COLO668 (cell line): ENCODE measurements around the gene PRKCE.
A peak's percentile ranks its signal among the peaks of the same experiment; 100 is the strongest.

ENCODE experiments used
- DNase-seq: peaks from one replicate; lab custom pipeline; 2025; ENCODE audit not compliant: unreplicated experiment; lab: John Stamatoyannopoulos, UW

The PRKCE gene

DNA sequence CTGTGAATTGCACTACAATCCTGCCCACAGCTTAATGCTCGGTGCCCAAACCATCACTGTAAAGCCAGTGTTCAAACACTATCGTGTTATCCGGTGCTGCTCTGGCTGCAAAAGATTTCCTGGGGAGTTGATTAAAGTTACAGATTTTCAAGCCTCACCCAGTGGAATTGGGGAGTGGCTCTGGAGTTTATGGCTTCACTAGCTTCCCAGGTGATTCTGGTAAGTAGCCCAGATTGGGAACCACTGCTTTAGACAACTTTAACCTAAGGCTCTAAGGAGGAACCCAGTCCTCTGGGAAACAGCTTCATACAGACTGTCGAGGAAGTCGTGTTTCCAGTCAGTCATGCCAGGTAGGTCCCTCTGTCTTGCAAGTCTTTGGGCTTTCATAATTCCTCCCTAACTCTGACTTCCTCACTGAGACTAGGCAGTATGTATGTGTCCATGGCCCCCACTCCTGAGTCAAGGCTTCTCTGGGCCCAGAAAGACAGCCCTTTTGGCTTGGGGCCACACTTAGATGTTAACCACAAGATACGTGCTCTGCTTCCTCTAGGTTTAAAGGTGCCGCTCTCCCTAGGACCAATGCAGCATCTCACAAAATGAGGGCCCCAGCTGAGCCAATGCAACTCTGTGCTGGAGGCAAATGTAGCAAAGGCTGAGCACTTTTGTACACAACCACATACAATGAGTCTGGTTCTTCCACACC, 299.7 kb downstream of the PRKCE start:
- no peak for DNase-seq

DNA sequence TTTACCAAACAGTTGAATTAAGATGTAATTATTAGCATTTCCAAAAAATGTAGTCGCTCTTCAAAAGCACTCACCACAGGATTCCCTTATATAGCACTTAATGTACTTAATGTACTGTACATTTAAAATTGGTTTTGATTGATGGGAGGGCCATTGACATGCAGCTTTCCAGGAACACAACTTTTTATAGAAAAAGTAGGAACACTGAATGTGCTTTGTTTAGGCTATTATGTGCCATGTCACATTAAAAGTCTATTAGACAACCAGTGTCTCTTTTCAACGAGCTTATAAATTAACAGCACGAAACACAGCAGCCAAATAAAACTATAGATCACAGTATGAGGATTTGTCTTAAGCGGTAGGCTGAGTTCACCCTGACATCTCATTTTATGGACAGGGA, 301.1 kb downstream of the PRKCE start:
- no peak for DNase-seq

DNA sequence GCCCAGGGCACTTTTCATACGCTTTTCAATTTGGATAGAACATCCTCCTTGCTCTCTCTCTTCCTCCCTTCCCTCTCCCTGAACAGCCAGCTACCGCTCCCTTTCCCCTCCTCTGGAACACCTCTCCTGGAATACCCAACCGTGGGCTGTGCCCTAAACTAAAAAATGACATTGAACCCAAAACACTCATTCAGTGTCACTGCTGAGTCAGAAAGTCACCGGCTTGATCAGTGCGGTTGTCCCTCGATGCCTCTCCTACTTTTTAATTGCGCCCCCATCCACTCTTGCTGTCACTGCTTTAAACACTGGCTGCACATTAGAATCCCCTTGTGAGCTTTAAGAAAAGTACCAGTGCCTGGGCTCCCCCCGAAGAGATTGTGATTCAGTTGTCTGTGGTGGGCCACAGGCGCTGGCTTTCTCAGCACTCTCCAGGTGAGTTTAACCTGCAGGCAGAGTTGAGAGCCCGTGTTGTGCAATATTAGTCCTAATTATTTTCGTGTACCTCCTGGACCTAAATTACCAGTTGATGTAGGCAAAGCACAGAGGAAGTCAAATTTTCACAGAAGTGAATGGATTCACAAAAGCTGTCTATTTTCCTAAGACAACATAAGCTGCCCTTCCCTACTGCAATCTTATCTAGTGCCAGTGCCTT, 302.0 kb downstream of the PRKCE start:
- DNase-seq, result no peak

DNA sequence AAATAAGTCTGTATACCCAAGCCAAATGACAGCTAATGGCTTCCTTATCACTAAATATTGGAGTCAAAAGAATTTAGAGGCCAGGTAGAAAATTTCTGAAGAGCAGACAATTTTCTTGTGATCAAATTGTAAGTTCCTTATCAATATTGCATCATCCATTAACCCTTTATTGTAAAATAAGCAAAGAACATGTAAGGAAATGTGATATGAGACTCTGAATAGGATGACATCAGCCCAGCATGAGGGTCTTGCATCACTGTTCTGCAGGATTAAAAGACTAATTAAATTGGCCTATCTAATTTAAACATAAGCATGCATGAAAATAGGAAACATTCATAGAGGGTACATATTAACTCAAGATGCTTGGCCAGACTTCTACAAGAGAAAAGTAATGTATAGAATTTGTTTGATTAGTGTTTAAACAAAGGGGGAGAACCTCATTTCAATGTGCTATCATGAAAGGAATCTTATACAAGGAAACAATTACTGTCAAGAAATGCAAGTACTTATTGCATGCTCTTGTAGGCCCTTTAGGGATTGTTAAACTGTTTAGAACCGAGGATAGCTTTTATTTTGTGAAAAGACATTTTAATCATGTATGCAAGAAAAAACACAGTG, 302.9 kb downstream of the PRKCE start:
- DNase-seq, result no peak

DNA sequence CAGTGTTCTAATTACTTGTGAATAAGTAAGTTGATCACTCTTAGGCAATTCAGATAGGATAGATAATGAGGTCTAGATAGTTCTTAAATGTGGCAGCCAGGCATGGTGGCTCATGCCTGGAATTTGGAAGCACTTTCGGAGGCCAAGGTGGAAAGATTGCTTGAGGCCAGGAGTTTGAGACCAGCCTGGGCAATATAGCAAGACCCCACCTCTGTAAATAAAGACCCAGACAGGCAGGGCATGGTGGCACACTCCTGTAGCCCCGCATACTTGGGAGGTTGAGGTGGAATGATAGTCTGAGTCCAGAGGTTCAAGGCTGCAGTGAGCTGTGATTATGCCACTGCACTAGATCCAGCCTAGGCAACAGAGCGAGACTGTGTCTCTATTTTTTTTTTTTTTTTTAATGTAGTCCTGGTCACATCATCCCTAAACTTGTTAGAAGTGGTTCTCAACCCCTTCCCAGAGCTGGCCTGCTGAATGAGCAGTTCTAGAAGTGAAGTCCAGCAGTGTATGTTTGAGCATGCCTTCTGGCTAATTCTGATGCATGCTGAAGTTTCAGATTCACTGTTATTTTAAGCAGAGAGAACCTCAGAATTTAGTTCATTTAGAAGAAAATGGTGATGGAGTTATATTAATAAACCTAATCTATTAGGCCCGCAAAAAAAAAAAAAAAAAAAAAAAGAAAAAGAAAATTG, 306.2 kb downstream of the PRKCE start:
- no peak for DNase-seq

DNA sequence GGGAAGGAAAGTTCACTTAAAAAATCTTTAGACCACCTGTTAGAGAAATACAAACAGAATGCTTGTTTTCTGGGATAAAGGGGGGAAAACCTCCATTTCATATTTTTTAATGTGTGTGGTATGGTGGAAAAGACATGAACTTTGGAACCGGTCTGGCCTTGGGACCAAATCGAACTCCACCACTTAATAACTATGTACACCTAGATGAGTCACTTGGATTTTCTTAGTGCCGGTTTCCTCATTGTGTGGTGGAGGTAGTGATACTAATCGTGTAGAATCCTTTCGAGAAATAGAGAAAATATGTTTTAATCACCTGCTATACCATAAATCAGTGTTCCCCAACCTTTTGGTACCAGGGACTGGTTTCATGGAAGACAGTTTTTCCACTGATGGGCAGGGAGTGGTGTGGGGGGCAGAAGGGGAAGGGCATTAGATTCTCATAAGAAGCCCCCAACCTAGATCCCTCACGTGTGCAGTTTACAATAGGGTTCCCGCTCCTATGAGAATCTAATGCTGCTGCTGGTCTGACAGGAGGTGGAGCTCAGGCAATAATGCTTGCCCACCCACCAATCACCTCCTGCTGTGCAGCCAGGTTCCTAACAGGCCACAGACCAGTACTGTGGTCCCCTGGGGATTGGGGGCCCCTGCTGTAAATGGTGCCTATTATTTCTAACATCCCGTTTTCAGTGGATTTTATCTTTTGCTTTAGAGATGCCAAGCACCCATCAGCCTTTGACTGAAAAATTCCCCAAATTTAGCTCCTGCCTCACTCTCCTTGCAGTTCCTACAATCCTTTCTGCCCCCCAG, 308.8 kb downstream of the PRKCE start:
- no peak for DNase-seq

DNA sequence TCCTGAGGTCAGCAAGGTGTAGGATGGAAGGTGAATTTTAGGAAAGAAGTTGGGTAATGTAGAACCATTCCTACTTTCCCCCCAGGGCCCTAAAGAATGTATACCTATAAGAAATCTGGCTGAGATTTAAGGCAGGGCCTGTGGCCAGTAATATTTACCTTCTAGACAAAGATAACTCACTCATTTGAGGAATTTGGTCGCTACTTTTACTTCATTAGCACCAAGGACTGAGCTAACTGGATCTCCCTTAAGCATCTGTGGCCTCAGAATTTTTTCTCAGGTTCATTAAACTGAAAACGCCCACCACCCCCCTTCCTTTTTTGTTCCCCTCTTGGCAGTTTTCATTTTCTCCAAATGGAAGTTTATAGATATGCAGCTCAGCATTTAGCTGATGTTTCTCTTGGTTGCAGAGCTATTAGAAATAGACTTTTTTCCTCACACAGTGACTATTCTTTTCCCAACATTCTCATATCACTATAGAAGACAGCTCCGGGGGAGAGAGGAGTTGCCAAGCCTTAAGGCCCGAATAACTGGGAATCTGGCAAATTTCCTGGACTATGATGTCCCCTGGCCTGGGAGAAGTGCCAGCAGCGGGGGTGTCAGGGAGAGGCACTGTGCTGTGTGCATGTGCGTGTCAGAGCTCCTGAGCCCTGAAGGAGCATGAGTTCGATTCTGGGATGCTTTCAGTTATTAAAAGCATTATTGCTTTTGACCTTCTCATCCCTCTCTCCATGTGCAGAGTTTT, 310.9 kb downstream of the PRKCE start:
- DNase-seq, result no peak

DNA sequence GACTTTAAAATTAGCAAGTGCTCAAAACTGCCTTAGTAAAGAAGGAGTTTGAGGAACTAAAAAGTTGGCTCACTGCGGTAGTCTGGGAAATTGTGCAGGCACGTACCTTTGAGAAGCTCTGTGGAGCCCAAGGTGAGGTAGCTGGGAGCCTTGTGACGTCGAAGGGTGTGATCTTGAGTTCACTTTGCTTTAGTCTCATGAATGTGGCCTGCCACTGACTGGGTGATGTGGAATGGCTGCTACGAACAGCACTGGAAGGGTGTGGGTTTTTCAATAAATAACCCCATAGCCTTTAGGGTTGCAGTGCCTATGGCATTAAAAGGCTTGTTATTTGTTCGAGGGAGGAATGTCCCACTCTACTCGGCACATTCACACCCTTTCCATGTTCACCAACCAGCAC, 312.3 kb downstream of the PRKCE start:
- no peak for DNase-seq

DNA sequence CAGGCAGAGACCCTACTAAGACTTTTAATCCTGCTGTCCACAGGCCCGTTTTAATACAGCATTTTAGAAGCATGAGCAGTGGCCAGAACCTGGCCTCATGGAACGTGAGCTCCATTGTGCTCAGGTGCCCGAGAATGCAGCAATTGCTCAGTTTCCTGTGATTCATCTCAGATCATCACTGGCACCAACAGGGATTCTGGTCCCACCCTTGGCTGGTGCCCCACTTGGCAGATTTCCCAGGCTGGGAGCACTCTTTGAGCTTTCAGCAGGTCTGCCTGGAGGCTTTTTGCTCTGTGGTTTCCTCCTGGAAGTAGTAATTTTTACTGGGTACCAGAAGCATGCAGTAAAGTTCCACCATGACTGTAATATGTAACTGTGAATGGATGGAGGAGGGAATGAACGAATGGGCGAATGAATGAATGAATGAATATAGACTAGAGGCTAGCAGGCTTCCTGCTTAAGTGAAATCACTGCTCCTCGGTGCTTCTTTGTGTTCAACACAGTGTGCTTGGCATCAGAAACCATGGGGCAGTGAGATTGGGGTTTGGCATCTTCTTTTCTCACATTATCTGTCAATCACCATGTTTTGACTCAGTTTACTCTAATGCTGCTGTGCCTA, 312.9 kb downstream of the PRKCE start:
- DNase-seq, result peak; percentile 31

DNA sequence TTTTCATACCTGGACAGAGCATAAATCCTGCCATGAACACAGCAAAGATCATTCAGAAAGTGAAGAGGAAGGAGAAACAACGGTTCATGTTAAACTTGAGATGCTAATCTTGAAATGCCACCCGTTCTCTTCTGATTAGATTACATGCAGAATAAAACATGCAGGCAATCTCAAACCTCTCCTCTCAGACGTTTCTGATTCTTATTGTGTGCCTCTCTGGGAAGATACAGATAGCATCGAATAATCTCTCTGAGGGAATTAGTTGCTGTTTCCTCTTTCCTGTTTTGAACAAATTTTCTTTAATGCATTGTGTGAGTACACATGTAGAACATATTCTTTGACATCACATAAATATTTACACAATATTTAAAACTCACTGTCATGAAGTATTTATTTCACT, 313.4 kb downstream of the PRKCE start:
- DNase-seq, result no peak

DNA sequence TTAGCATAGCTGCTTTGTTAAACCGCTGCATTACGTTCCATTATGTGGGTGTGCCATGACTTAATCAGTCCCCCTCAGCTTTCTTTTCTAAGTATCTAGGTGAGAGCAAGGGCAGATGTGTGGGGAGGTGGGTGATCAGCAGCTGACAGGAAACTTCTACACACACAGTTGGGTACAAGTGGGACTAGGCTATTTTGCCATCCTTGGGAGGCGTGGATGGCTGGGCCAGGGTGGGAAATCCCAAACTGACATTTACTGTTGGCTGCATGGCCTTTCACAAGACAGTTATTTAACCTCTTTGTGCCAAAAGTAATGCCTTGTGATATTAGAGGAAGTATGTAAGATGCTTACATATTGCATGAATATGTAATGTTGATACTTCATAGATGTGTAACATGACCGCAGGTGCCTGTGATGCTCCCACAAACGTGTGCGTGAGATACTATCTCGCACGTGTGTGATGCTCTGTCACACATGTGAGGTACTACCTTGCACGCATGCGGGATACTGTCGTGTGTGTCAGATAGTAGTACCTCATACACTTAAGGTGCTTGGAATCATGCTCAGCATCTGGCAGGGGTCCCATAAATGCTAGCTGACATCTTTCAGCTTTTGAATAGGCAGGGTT, 314.5 kb downstream of the PRKCE start:
- DNase-seq, result no peak

DNA sequence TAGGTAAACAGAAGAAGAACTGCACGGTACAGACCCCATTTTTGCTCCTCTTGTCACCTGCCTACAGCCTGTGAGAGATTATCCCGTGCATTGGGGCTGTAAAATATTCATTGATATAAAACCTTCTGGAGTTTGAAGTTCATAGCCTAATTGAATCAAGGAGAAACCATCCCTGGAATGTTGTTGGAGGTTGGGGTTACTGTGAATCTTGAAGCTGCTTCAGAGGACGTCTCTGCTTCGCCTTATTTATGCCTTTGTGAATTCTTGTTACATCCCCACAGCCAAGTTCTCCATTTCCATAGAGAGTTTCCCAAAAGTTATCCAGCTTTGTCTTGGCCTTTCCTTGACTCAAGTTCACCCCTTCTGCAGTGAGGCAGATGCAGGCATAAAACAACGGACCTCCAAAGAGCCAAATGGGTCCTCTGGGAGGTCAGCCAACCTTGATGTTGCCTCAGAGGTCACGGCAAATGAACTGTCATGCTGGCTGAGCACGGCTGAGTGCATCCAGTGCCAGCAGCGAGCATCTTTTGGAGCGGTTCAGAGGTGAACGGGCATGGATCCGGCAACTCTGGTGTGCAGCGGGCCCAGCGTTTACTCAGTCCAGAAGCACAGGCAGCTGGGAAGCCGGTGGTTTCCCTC, 317.6 kb downstream of the PRKCE start:
- no peak for DNase-seq

DNA sequence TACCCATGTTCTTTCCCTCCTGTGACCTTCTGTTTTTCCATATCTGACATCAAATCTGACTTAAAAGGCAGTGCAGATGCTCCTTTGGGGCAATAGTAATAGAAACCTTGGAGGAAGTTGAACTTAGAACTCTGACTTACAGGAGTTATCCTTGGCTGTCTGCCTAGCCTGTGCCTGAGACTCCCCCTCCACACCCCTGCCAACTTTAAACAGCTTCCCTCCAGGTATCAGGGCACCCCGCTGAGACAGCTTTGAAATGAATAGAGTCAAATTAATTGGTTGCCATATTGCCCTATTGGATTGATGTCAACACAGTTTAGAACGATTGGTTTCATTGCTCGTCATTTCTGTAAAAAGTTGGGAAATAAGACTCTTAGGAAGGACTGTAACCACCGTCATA, 322.0 kb downstream of the PRKCE start:
- DNase-seq, result no peak

DNA sequence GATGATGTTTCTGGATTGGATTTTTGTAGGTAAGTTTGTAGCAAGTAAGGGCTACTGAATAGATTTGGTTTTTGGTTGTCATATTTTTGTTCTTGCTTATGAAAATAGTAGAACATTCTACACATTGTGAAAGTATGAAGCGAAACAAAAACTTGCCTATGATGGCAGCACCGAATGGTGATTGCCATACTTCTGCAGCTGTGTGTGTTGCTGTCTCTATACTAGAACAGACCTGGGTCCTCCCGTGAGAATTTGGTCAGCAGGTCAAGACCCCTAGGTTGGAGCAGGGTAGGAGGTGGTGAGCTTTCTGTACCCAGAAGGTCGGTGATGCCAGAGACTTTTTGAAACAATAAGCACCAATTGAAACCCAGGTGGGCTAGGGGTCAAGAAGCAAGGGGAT, 322.6 kb downstream of the PRKCE start:
- no peak for DNase-seq

DNA sequence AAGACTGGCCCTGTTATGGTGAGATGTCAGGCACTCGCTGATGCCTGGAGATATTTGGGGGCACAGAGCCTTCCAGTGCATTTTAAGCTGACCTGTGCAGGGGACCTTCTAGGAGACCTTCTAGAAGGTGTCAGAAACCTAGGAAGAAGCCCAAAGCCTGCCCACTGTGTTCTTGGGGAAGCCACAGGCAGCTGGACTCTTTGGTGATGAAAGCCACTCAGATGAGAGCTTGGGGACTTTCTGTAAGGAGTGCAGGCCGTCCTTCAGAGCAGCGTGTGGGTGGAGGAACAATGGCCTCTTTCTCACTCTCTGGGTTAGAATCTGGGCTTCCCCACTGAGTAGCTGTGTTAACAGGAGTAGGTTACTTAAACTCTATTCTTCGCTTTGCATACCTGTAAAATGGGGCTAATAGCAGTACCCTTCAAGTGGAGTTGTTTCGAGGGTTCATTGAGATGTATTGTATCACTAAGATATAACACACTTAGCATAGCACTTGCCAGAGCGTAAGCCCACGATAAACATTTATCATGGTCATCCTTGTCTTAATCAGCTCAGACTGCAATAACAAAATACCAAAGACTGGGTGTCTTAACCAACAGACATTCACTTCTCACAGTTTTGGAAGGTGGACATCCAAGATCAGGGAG, 323.4 kb downstream of the PRKCE start:
- DNase-seq, result no peak

DNA sequence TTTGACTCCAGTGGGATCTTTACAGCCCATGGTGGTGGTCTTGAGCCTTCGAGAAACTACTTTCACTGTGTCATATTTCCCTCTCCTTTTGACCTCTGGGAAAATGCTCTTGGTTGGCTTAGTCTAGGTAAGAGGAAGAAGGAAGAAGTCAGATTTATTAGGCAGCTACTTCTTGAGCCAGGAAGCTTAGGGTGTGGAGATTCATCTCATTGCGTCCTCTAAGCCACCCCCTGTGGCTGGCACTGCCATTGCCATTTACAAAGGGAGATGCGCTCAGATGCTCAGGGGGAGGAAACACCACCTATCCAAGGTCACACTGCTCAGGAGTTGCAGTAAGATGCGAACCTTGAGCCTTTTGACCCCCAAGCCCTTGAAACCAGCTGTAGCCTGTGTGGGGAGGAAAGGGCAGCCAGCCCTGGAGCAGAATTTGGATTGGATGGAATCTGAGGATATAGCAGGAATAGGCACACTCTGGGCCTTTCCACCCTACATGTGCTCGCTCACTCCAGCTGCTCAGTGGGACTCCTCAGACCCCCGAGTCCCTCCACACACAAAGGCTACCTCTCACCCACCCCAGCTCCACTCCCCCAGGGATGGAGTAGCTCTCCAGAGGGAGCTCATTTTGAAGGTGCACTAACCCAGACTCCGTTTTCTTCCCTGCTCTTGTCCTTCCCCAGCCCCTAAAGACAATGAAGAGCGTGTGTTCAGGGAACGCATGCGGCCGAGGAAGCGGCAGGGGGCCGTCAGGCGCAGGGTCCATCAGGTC, 324.5 kb downstream of the PRKCE start:
- DNase-seq, result no peak

DNA sequence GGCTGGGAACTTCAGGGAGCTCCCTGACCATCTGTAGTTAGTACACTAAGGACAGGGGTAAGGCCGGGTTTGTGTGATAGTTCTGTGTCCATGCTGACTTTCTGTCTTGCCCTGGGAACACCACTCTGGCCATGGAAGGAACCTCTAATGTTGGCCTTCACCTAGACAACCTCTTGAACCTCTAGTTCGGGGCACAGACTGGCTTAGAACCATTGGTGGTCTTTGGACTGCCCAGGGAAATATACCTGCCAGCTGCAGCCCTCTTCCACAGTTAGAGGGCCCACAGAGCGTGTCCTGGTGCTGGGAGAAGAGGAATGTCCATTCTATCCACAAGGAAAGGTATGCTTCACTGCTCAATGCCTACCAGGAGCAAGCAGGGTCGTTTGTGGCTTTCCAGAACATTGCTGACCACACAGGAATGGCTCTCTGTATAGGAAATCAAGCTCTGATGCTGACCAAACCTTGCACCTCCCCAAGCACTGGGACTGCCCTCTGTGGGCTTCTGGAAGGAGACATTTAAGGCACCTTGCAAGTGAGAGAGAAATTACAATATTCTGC, 326.9 kb downstream of the PRKCE start:
- no peak for DNase-seq

DNA sequence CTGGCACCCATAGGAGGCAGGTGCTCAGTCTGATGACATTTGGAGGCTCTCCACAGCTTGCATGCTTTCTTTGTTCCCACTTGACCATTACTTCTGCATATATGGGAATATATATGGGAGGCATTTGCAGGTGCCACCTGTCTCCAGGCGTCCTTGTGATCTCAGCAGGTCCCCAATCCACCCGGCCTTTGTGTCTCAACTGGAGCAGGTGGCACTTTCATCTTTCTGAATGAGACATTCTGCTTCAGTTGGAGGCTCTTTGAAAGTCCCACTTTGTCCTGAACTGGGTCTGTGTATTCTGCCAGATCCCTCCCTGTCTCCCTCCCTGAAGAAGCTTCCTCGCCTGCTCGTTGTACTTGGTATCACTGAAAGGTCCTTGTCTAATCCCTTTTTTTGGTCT, 327.6 kb downstream of the PRKCE start:
- no peak for DNase-seq
